Stimulated activated CD8-positive, alpha-beta memory T cell treated with anti-CD3 and anti-CD28 coated beads, Interleukin-12 subunit alpha, Interleukin-12 subunit beta, amount 100 ng/mL, for 24 hours (primary cell): ENCODE data around the gene PTPRZ1.

Experiments used
- DNase-seq: peaks from one replicate; pipeline ENCODE4 v3.0.0-alpha.2; 2020; ENCODE audit errors: extremely low read depth

The PTPRZ1 gene

DNA sequence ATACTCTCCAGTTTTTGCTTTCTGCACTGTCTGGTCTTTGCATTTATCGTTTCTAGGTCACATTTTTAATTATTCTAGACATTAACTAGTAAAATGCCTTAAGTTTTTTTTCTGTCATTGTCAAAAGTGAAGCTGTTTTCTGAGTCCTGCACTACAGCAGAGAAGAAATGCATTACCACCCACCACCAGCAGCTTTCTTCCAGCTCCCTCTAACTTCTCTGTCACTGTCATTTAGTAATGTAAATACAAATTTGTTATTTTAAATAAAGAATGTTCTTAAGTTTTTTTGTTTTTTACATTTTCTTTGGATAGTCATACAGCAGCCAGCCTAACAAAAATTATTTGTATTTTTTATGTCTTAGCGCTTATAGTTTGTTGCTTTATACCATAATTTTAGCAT lies 18.8 kb downstream of the PTPRZ1 start:
- no peak for DNase-seq

DNA sequence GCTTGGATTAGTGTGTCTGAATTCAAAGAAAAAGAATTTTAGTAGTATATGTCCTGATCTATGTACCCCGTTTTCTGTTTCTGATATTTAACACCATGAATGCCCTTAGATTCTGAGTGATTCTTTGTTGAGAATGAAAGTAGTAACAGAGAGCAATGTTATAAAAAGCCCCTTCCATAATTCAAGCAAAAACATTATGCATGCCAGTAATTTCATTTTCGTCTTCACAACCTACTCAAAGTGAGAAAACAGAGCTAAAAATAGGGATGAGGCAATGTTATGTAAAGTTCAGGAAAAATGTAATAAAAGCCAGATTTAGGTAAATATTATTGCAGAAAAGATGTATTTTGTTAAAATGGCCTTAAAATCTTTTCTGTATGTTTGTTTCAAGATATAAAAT lies 28.1 kb downstream of the PTPRZ1 start:
- DNase-seq = no peak

GRCh38 chr7:121904120-121904519 lies 31.2 kb downstream of the PTPRZ1 start:
- DNase-seq = no peak

GRCh38 chr7:121908042-121908441 lies 35.1 kb downstream of the PTPRZ1 start:
- no peak for DNase-seq

- no peak for DNase-seq
These were observed 36.9 kb downstream of the PTPRZ1 start for GRCh38 chr7:121909716-121910345.

DNA sequence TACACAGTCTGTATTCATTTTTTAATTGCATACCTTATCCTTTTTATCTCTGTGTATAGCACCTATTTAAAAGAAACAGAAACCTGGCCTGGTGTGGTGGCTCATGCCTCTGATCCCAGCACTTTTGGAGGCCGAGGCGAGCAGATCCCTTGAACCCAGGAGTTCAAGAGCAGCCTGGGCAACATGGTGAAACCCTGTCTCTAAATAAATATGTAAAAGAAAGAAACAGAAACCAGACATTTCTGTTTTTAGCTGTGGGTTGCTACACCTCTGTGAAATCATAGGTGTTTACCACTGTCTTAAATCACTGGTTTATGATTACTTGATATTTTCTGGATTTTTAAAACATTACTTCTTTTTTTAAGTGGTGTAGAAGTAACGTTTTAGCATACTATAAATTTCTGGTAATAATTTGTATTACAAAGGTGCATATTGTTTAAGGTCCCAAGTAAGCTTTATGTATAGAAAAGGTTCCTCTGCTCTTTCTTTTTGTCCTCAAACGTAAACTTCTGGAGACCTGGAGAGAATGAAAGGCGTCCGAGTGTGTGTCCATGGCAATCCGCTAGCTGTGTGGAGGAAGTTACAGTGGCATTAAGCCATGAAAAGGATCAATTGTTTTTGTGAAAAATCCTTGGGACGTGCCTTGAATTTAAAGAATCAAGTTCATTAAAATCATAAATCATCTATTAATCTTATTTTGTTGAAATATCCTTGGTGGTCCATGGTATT lies 41.1 kb downstream of the PTPRZ1 start:
- no peak for DNase-seq

GRCh38 chr7:121914676-121915279 lies 41.8 kb downstream of the PTPRZ1 start:
- DNase-seq = no peak

- DNase-seq = no peak
These were observed 43.2 kb downstream of the PTPRZ1 start for GRCh38 chr7:121916211-121916610.

DNA sequence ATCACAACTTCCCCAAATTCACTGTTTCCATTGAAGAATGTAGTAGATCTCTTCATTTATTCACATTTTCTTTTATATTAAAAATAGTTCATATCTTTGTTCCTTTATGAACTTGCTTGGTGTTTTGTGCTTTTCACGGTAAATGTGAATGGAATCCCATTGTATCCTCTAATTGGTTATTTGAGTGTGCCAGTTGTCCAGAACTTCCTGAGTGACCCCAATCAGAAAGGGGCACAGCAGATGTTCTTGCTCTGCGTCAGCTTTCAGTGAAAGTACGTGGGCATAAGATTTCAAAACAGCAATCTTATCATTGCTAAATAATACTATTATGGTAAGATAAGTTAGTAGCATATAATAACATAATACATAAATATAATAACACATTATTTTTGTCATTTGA lies 47.0 kb downstream of the PTPRZ1 start:
- no peak for DNase-seq

DNA sequence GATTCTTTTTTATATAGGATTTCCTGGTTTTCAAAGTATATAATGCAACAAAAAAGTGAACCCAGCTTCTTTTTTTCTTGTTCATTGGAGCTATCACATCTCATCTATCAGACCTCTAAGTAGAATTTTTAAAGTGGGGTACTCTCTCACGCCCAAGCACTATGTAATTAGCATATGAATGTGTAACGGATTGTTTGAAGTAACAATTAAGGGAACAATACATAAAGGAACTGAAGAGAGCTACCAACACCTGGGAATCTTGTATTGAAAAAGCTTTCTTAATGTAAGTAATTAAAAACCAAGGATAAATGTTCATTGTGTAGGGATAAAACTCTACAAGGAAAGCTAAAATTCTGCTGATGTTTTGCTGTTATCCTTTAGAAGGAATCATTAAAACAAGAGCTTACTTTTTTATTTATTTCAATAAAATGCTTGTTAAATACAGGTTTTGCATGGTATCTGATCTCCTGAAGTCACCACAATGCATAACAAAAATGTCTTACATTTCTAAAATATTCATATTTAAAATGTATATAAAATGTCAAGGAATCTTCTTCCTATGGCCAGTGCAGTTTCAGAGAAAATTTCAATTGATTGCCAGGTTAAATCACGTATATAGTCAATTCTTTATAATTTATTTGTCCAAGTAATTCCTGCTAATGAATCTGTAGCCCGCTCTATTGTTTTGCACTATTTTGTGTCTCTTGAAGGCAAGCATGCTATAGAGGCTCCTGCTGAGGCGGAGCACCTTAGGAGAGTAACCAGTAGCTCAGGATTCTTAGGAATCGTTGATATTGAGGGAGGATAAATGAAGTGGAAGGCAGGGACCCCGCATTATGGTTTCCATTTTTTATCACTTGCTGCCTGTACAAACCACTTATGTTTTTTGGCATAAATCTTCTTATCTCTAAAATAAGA lies 51.6 kb downstream of the PTPRZ1 start:
- no peak for DNase-seq

DNA sequence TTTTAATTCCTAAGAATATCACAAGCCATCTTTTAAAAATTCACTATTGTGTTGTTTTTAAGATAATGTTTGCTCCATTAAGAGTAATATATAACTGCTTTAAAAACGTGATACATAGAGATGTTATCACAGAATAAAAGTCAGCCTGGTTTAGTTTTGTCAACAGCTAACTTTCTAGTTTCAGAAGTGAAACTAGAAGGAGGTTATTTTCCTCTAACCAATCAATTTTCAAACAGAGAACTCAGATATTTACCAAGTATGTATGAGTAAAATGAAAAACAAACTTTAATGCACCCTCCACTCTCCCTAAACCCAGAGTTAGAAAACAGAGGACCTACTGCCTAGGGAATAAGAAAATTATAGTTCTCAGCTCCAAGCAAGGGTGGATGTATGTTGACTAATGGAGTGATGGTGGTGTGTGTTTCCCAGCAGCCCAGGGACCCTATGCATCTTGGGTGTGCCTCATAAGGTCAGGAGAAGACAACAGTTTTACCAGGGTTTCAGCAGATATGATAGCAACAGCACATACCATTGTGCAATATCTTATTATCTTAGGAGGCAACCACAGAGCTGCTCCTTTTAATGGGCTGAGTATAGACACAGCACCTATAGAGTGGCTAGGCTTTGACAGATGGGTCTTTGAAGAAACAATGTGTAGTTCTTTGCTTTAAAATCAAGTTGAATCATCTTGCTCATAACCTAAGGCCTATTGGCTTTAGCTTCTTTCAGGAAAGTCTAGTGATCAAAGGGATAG lies 58.4 kb downstream of the PTPRZ1 start:
- no peak for DNase-seq

DNA sequence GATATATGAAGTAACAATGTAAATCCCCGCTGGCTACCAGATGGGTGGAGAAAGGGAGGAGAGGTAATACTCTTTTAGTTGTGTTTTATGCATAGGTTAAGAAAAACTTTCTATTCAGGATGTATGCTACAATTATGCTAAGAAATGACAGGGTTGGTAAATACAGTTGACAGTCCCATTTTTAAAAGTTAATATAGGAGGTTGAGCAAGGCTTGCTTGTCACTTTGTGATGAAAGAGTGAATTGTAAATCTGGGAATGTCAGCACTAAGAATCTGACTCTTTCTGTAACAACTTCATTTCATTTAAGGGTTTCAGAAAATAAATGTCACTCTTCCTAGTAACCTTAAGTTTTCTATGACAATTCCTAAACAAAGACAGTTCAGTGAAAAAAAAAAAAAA lies 59.8 kb downstream of the PTPRZ1 start:
- DNase-seq = no peak

DNA sequence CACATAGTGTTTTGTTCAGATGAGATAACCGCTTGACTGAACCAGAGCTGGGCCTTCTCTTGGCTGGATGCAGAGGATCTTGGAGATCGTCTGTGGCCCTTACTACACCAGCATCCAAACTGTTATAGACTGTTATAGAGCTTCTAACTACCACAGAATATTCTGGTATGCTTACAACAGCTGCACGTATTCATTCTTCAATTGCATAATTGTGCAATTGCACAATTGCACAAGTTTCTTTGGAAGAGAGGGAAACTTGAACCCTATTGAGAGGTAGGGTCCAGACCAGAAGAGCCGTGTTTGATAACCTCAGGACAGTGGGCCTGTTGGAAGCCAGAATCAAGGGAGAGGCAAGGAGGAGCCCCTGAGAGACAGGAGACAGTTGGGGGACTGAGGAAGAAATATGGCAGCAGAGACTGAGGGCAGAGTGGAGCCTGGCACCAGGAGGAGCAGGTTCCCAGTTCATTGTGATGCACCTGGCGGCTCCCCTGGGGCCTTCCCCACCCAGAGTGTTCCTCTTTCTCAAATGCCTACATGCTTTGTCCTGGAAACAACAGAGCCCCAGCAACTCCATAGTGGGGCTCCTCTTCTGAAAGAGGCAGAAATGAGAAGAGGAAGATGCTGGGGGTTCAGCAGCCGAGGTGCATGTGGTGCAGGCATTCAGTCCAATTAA lies 64.1 kb downstream of the PTPRZ1 start:
- DNase-seq = no peak

DNA sequence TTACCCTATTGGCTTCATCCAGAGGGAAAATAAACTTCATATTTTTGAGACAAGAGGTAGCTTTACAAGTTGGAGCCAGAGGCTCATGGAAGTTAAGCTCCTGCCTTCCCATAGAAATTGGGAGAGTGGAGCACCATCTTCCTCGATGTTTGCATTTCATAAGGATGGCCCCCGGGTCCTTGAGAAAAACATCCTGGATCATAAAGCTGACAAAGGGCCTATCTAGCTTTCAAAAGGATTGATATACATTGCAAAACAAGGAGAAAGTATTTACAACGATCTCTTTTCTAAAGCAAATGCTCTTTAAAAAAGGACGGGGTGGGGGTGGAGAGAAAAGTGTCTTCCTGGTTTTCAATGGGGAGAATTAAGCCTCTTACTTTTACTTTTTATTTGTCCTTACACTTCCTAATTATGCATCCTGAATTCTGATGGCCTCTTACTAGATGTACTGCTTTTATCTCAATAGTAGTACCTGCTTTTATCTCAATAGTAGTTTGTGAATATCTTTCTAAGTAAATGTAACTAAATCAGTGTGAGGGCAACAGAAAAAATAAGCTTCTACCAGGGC lies 65.6 kb downstream of the PTPRZ1 start:
- DNase-seq = no peak

DNA sequence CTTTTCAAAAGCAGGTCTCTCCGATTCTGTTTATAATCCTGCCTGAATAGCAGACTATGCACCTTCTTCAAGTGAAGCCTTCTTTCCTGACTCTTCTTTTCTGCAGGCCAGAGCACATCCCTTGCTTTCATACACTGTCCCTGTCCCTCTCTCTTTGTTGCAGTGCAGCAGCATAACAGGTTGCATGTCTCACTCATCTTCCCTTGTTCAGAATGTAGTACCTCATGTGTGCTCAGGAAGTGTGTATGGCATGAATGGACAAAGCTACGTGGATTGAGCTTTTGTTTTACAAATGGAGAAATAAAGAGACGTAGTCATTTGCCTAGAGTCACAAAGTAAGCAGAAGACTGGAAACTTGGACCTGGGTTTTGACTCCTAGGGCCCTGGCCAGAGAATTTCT lies 68.0 kb downstream of the PTPRZ1 start:
- no peak for DNase-seq

DNA sequence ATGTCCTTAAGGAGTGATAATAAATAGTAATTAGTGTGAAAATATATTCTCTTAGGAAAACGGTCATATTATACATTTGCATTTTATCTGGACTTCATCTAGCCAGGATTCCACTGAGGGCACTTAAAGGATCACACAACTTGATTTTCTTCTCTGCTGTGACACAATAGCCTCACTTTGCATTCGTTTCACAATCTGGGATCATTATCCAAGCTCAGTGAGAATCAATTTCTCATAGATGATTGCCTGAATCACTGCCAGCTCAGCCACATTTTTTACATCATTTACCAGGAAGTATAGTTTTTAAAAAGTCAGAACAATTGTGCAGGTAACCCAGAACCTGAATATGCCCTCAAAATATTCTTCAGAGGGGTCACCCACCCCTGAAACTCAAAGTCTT lies 68.9 kb downstream of the PTPRZ1 start:
- DNase-seq = no peak

- DNase-seq = no peak
These were observed 72.1 kb downstream of the PTPRZ1 start for GRCh38 chr7:121945066-121945465.

DNA sequence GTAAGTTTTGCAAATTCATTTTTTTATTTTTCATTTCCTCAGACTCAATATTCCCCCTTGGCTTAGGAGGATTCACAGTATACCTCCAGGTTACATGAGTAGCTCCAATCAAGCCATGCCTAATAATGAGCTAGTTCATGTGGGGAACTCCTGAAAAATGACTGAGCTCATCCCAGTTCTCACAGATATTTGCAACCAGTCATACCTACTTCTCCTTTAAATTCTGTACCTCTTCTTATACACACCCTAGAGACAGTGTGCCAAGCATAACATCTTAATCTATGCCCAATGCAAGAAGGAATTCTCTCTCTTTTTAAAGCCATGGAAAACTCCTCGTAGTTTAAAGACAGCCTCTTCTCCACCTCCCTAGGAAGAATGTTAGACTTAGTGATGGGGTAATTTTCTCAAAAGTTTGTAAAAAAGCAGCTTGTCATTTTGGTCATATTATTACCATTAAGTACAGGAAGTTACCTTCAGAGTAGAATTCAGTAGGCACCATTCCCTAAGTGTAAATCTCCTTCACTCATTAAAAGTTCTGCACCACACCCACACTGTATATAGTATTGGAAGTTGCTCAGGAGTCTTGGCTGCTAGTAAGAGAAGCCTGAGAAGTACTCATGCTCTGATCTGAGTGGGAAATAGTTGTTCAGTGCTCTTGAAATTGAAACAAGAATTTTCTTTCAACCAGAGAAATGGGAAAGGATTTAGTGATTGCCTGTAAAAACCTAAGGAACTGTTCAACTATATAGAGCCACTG lies 72.7 kb downstream of the PTPRZ1 start:
- no peak for DNase-seq

DNA sequence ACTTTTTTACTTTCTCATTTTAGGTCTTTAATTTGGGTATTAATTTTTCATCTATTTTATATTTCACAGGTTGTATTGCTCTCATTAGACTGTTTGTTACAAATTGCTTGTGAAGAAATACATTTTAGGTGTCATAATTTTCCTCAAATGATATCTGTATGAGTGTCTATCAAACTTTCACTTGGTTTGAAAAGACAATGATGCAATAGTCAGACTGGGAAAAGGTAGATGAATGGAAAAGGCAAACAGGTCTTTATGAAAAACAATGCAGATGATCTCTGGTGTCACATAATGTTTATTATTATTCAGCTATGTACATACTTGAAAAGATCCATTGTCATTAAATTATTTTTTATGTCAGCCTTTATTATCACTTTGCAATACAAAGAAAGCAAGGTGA lies 80.2 kb downstream of the PTPRZ1 start:
- no peak for DNase-seq

GRCh38 chr7:121953601-121954000 lies 80.6 kb downstream of the PTPRZ1 start:
- no peak for DNase-seq
